GM23248 (cell line): ENCODE data around the gene SLC17A2.

ENCODE experiments used
- EZH2 ChIP-seq: fragments of 200-600 bp; sonication (generic); IDR thresholded peaks from 2 replicates; pipeline ENCODE4 v1.6.1; 2018; ENCODE audit warnings: antibody characterized with exemption, mild to moderate bottlenecking; ENCODE audit not compliant: insufficient read depth, poor library complexity, severe bottlenecking
- EZH2phosphoT487 ChIP-seq: fragments of 200-600 bp; sonication (generic); IDR thresholded peaks from 2 replicates; pipeline ENCODE4 v1.6.1; 2018; ENCODE audit warnings: antibody characterized with exemption, moderate library complexity, mild to moderate bottlenecking, low read depth; ENCODE audit not compliant: insufficient read depth

GRCh38 chr6:25899580-25900408 is 30.7 kb downstream of the SLC17A2 start:
- no peak for TF ChIP-seq EZH2
- TF ChIP-seq EZH2phosphoT487 = no peak
